ENCODE results near the gene BIRC2.

BIRC2 gene

DNA sequence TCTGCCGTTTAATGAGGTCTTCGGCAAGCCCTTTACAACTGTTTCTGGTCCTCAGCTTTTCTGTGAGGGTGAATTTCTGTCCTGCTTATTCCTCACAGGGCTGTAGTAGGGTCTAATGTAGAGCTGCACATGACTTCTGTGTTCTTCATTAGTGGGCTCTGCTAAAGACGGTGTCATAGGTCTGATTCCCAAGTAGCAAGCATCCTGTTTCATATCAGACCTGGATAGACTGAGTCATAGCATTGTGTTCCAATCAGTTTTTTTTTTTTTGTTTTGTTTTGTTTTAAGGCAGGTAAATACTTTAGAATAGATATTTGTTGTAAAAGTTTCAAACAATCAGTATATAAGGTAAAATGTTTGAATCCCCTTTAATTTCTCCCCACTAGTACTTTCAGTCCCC, 35.4 kb downstream of the BIRC2 start:
- H3K4me3 ChIP-seq (ENCODE audit: low read depth, low read length): no peak overlapping the region
- DNase-seq (ENCODE audit: low read depth): no peak
- TF ChIP-seq, protein P1, sequence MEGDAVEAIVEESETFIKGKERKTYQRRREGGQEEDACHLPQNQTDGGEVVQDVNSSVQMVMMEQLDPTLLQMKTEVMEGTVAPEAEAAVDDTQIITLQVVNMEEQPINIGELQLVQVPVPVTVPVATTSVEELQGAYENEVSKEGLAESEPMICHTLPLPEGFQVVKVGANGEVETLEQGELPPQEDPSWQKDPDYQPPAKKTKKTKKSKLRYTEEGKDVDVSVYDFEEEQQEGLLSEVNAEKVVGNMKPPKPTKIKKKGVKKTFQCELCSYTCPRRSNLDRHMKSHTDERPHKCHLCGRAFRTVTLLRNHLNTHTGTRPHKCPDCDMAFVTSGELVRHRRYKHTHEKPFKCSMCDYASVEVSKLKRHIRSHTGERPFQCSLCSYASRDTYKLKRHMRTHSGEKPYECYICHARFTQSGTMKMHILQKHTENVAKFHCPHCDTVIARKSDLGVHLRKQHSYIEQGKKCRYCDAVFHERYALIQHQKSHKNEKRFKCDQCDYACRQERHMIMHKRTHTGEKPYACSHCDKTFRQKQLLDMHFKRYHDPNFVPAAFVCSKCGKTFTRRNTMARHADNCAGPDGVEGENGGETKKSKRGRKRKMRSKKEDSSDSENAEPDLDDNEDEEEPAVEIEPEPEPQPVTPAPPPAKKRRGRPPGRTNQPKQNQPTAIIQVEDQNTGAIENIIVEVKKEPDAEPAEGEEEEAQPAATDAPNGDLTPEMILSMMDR (IDR thresholded peaks at IDR 0.05; ENCODE audit: low read depth, low read length, missing control alignments): no peak
- in situ Hi-C loops (cut with HindIII; ENCODE audit: low sequenced_read_pairs): no loop called here

DNA sequence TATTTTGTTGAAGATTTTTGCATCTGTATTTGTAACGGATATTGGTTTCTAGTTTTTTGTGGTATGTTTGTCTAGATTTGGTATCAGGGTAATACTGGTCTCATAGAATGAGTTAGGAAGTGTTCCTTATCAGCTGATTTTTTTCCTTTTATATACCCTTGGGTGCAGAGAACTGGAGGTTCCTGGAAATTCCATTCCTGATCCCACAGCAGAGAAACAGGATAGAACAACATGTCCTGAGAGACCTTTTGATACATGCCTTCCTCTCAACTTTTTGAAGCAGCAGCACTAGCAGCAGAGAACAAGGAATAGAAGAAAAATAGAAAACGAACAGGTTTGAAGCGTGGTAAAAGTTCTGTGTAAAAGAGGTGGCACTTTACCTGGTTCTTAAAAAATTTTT, 36.8 kb downstream of the BIRC2 start:
- DNase-seq (ENCODE audit: low read depth): no peak
- TF ChIP-seq, protein P1 (IDR thresholded peaks at IDR 0.05; ENCODE audit: low read depth, low read length, missing control alignments): no peak
- no peak overlapping the region for H3K4me3 ChIP-seq (ENCODE audit: low read depth, low read length)
- in situ Hi-C loops (cut with HindIII; ENCODE audit: low sequenced_read_pairs): no loop called here

DNA sequence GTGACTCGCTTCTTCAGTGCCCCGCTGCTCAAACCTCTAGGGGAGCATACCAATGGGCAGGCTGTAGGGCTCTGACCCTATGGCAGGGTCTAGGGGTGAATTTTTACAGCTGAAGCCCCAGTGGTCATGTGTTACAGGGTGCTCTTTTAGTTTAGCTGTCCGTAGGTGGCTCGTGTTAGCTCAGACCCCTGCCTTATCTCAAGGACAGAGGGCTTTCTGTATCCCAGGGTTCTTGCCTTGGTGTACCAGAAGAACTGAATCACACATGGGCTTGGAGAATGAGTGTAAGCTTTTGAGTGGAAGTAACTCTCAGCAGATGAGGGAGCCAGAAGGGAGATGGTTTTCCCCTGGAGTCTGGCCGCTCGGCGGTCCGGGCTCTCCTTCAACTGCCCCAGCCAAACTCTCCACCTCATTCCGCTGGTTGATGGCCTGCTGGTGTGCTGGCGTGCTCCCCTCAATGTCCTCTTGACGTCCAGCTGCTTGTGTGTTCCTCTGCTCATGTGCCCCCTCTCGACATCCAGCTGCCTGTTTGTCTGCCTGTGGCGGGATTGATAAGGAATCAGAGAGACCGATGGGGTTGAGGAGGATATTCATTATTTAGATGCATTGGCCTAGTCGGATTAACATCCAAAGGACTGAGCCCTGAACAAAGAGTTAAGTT, 37.5 kb downstream of the BIRC2 start:
- in situ Hi-C loops (cut with HindIII; ENCODE audit: low sequenced_read_pairs): no loop called here
- H3K4me3 ChIP-seq (ENCODE audit: low read depth, low read length): no peak overlapping the region
- TF ChIP-seq, protein P1 (IDR thresholded peaks at IDR 0.05; ENCODE audit: low read depth, low read length, missing control alignments): no peak
- no peak for DNase-seq (ENCODE audit: low read depth)

DNA sequence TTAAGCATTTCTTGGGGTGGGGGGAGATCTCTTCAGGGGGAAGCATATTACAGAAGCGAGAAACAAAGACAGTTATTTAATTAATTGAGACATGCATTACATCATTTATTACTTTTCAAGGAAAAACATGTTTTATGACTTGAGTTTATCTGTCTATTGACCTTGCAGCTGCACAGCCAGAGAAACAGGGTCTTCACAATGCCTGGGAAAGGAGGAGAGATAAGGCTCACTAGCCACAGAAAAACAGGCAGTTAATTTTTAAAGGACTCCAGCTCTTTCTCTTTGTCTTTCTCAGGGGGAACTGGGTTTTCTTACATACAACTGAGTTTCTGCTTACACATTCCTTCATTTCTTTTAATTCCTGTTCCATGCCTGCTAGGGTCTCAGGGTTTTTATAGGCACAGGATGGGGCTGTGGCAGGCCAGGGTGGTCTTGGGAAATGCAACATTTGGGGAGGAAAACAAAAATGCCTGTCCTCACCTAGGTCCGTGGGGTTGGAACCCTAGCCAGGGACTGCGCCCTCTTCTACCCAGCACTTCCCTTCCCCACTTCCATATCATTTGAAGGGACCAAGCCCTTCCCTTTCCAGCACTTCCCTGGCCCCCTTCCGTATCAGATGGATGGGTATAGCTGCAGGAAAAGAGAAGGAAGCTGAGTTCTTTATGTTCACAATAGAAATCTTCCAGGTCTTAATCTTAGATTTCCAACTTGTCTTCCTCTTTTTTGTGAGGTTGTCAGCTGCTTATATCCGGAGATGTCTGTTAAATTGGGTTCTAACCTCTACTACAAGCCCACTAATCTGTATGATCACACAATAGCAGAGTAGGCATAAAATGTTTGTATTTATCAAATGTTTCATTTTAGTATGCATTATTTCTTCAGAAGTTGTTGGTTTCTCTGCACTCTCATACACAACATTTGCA, 38.3 kb downstream of the BIRC2 start:
- DNase-seq (ENCODE audit: low read depth): no peak
- TF ChIP-seq, protein P1 (IDR thresholded peaks at IDR 0.05; ENCODE audit: low read depth, low read length, missing control alignments): no peak
- no peak overlapping the region for H3K4me3 ChIP-seq (ENCODE audit: low read depth, low read length)
- in situ Hi-C loops (cut with HindIII; ENCODE audit: low sequenced_read_pairs): no loop called here

DNA sequence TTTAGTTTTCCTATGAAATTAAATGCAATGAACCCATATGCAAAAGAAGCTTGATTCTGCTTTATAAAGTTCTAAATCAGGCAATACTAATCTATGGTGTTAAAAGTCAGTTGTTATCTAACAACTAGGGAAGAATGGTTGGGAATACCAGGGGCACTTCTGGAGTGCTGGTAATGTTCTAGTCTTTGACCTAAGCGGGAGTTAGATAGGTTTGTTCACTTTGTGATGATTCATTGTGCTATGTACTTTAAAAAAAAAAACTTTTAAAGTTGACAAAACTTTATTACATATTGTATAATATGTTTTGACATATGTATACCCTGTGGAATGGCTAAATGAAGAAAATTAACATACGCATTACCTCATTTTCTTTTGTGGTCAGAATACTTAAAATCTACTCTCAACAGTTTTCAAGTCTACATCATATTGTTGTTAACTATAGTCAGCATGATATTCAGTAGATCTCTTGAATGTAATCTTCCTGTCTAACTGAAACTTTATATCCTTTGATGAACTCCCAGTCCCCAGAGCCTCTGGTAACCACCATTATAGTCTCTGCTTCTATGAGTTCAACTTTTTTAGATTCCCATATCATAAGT, 39.2 kb downstream of the BIRC2 start:
- TF ChIP-seq, protein P1 (IDR thresholded peaks at IDR 0.05; ENCODE audit: low read depth, low read length, missing control alignments): no peak
- DNase-seq (ENCODE audit: low read depth): no peak
- in situ Hi-C loops (cut with HindIII; ENCODE audit: low sequenced_read_pairs): no loop called here
- no peak overlapping the region for H3K4me3 ChIP-seq (ENCODE audit: low read depth, low read length)

DNA sequence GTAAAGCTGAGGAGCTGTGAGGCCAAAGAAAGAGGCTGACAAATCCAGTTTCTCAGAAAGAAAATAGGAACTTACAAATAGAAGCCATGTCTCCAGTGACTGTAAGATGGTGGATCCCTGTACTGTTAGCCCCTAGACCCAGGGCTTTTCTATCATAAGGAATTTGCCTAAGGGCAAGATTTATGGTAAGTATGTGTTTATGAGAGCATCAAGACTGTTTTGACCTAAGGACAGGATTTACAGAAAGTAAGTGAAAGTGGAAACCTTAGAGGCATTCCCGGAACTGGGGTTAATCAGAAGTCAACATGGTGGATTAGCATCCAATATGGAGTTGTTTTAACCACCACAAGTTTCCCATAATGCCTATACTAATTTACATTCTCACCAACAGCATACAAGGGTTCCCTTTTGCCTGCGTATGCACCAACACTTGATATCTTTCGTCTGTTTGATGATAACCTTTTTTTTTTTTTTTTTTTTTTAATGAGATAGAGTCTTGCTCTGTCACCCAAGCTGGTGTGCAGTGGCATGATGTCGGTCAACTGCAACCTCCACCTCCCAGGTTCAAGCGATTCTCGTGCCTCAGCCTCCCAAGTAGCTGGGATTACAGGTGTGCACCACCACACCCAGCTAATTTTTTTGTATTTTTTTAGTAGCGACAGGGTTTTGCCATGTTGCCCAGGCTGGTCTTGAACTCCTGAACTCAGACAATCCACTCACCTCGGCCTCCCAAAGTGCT, 40.2 kb downstream of the BIRC2 start:
- in situ Hi-C loops (cut with HindIII; ENCODE audit: low sequenced_read_pairs): no loop called here
- DNase-seq (ENCODE audit: low read depth): no peak
- TF ChIP-seq, protein P1 (IDR thresholded peaks at IDR 0.05; ENCODE audit: low read depth, low read length, missing control alignments): no peak
- no peak overlapping the region for H3K4me3 ChIP-seq (ENCODE audit: low read depth, low read length)
